ENCODE measurements around the gene ARHGEF2. TPM values are rescaled to one million over a fixed set of nuclear protein-coding genes. Genes with fewer than 3 reads are reported as not detected.
A peak's percentile ranks its signal among the peaks of the same experiment; 100 is the strongest.

Gene ARHGEF2
- total and polyA plus RNA-seq, 2 of the 13 experiments (the other 11 are each of a cell fraction or from before 2014, with no cell fraction given): 16.1 to 32.1 TPM

GRCh38 chr1:155940482-155940992, 37.8 kb downstream of the ARHGEF2 start (continued):
- no peak for TF ChIP-seq ZNF644 (CRISPR knock-in tag; IDR thresholded peaks at IDR 0.05; ENCODE audit: low read depth)
- TF ChIP-seq PHF5A (CRISPR knock-in tag; IDR thresholded peaks at IDR 0.05; ENCODE audit: low read depth, unreplicated experiment): no peak
- TF ChIP-seq ZNF430 (CRISPR knock-in tag; IDR thresholded peaks at IDR 0.05): no peak
- TF ChIP-seq SMC3 (IDR thresholded peaks at IDR 0.05; ENCODE audit: low read length): no peak
- no peak for TF ChIP-seq TCF7L2 (IDR thresholded peaks at IDR 0.05; ENCODE audit: low read depth, low read length)
- no peak for TF ChIP-seq TP53 (CRISPR knock-in tag; conservative IDR thresholded peaks at IDR 0.05)
- no peak for TF ChIP-seq ZNF256 (CRISPR knock-in tag; conservative IDR thresholded peaks at IDR 0.05)
- no peak for TF ChIP-seq ZNF660 (CRISPR knock-in tag; IDR thresholded peaks at IDR 0.05; ENCODE audit: borderline replicate concordance, low read depth)
- TF ChIP-seq HOXA7 (CRISPR knock-in tag; IDR thresholded peaks at IDR 0.05): no peak
- TF ChIP-seq RFX5 (IDR thresholded peaks at IDR 0.05; ENCODE audit: low read depth, low read length): no peak
- TF ChIP-seq ELF1 (CRISPR knock-in tag; IDR thresholded peaks at IDR 0.05): peak; percentile 83
- no peak for TF ChIP-seq SATB2 (CRISPR knock-in tag; IDR thresholded peaks at IDR 0.05)
- no peak for TF ChIP-seq MEIS1 (CRISPR knock-in tag; IDR thresholded peaks at IDR 0.05; ENCODE audit: borderline replicate concordance)
- no peak for TF ChIP-seq GRHL1 (CRISPR knock-in tag; conservative IDR thresholded peaks at IDR 0.05)
- TF ChIP-seq SMAD1 (CRISPR knock-in tag; IDR thresholded peaks at IDR 0.05; ENCODE audit: borderline replicate concordance, low read depth): no peak
- no peak for TF ChIP-seq RAD51 (IDR thresholded peaks at IDR 0.05; ENCODE audit: borderline replicate concordance)
- TF ChIP-seq ZNF274 (CRISPR knock-in tag; IDR thresholded peaks at IDR 0.05): no peak
- TF ChIP-seq ATF3 (CRISPR knock-in tag; IDR thresholded peaks at IDR 0.05): no peak
- no peak for TF ChIP-seq KAT2B (IDR thresholded peaks at IDR 0.05; ENCODE audit: borderline replicate concordance, low read depth, low read length)
- TF ChIP-seq ZNF235 (CRISPR knock-in tag; IDR thresholded peaks at IDR 0.05; ENCODE audit: borderline replicate concordance): no peak
- no peak for TF ChIP-seq ZKSCAN1 (IDR thresholded peaks at IDR 0.05; ENCODE audit: low read length)
- no peak for TF ChIP-seq SOX6 (IDR thresholded peaks at IDR 0.05)
- TF ChIP-seq SOX6 (CRISPR knock-in tag; IDR thresholded peaks at IDR 0.05): no peak
- peak; percentile 62 for TF ChIP-seq POLR2AphosphoS5 (IDR thresholded peaks at IDR 0.05; ENCODE audit: low read depth, low read length)
- peak; percentile 73 for TF ChIP-seq SALL1 (CRISPR knock-in tag; IDR thresholded peaks at IDR 0.05)
- no peak for TF ChIP-seq ZNF280B (CRISPR knock-in tag; IDR thresholded peaks at IDR 0.05; ENCODE audit: borderline replicate concordance)

Data from HepG2 (cell line).